ENCODE results near the gene ATP2A2.

ATP2A2 gene

GRCh38 chr12:110316861-110317260 is 35.8 kb downstream of the ATP2A2 start:
- TF ChIP-seq CTCF (IDR thresholded peaks at IDR 0.05; ENCODE audit: low read depth, low read length) = no peak
- H3K4me3 ChIP-seq (ENCODE audit: low read depth, low read length) = no peak overlapping the region

- no peak overlapping the region for H3K4me3 ChIP-seq (ENCODE audit: low read depth, low read length)
- TF ChIP-seq CTCF (IDR thresholded peaks at IDR 0.05; ENCODE audit: low read depth, low read length) = no peak
Observed at GRCh38 chr12:110317911-110318310, 36.9 kb downstream of the ATP2A2 start.

DNA sequence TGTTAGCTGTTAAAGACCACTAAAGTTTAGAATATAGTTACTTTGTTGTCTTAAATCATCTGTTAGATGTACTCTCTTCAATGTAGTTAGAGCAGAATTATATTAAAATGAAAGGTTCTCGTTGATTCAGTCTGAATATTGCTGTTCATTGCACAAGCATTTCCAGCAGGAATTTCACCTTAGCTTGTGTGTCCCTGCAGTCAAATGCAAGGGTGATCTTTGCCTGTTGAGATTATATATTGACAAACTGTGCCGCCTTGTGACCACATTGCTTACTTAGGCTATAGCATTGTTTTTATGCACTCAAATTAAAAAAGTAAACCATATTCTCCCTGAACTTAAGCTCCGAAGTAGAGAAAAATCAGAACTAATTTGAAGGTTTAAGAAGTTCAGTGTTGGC is 39.5 kb downstream of the ATP2A2 start:
- no peak overlapping the region for H3K4me3 ChIP-seq (ENCODE audit: low read depth, low read length)
- TF ChIP-seq CTCF (IDR thresholded peaks at IDR 0.05; ENCODE audit: low read depth, low read length) = no peak

- H3K4me3 ChIP-seq (ENCODE audit: low read depth, low read length) = no peak overlapping the region
- no peak for TF ChIP-seq CTCF (IDR thresholded peaks at IDR 0.05; ENCODE audit: low read depth, low read length)
Observed at GRCh38 chr12:110329710-110330109, 48.7 kb downstream of the ATP2A2 start.

- no peak for TF ChIP-seq CTCF (IDR thresholded peaks at IDR 0.05; ENCODE audit: low read depth, low read length)
- no peak overlapping the region for H3K4me3 ChIP-seq (ENCODE audit: low read depth, low read length)
Observed at GRCh38 chr12:110330124-110330523, 49.1 kb downstream of the ATP2A2 start.

DNA sequence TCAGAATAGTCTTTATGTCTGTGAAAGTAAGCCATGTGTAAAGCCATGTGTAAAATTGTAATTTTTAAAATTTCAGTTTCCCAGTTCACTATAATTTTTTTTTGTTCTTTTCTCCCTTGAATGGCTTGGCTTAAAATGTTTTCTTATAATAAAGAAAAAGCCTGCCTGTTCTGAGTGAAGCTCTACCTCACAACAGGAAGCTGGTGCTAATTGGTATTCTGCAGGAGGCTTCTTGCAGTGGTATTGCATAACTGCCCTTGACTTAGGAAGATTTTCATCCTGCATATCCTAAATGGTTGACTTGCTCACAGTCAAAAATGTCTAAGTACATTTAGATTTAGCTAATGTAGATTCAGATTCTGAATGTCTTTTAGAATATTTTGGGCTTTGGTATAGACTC is 49.5 kb downstream of the ATP2A2 start:
- no peak overlapping the region for H3K4me3 ChIP-seq (ENCODE audit: low read depth, low read length)
- TF ChIP-seq CTCF (IDR thresholded peaks at IDR 0.05; ENCODE audit: low read depth, low read length) = no peak

- no peak for TF ChIP-seq CTCF (IDR thresholded peaks at IDR 0.05; ENCODE audit: low read depth, low read length)
- no peak overlapping the region for H3K4me3 ChIP-seq (ENCODE audit: low read depth, low read length)
Observed at GRCh38 chr12:110333201-110333600, 52.2 kb downstream of the ATP2A2 start.
